Stimulated activated CD8-positive, alpha-beta memory T cell treated with anti-CD3 and anti-CD28 coated beads, Interleukin-12 subunit alpha, Interleukin-12 subunit beta, amount 100 ng/mL, for 4 hours (primary cell): ENCODE data around the gene FIP1L1.

Experiments used
- DNase-seq: peaks from one replicate; pipeline ENCODE4 v3.0.0-alpha.2; 2020; ENCODE audit warnings: low read depth

FIP1L1 gene

GRCh38 chr4:53476232-53477037 is 99.0 kb downstream of the FIP1L1 start:
- DNase-seq, result no peak

DNA sequence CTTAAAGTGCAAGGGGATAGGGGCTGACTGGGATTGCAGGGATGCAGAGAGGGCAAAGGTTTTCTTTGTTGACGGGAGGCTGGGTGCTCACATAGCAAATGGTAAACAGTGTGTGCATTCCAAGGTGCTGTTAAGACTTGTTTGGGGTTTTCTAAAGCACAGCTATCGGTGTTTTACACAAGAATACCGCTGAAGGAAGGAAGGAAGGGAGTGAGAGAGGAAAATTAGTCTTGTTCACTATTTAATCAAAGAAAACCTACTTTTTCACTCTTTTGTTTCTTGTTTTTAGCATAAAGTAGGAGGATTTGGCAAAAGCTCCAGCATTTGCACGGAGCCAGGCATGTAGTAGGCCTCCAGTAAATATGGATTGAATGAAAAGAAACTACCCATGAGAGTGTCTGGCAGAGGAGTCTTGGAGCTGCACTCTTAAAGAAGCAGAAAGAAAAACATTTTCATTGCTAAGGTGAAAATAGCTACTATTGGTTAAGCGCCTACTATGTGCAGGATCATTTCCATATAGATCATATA is 99.7 kb downstream of the FIP1L1 start:
- no peak for DNase-seq

DNA sequence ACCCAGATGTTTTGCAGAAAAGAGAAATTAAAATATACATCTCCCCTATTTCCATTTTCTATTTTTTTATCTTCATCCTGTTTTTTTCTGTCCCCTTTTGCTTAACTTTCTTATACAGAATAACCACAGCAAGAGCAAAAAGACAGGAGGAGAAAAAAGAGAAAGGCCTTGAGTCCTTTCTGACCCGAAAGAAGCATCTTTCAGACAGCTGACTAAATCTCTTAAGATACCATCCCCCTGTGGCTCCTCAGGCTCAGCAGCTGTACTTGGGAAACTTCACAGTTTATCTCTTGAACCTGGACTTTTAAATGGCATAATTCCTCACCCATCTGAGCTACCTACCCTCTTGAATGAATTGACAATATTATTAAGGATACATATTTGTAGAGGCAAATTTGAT is 100.2 kb downstream of the FIP1L1 start:
- DNase-seq, result no peak

DNA sequence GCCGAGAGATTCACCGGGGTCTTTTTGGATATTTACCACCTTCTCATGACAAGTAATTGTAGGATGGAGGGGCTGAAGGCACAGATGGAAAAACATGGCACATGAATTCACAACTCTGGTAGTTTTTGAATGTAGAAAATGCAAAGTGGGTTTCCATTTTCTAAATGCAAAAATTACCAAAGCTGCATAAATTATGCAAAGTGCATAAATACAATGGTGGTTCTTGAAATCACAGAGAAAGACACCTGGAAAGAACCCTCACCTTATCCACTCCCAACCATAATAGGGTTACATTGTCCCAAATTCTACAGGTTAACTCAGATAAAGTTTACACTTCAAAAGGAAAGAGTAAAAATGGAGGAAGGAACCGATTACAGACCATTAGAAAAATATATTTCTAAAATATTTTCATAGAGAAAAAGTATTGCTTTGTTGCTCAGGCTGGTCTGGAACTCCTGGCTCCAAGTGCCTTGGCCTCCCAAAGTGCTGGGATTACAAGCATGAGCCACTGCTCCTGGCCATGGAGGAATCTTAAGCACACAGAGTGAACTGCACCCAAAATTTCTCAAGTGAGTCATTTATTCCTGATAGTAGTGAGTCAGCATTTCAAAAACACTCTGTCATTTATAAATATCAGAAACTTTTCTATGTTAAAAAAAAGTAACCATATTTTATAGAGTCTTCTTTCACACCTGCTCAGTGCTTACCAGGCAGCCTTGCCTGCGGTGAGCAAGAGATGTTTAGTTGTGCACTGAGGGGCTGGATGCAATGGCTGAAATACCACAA is 101.4 kb downstream of the FIP1L1 start:
- no peak for DNase-seq

- no peak for DNase-seq
Observed at GRCh38 chr4:53479736-53480525, 102.5 kb downstream of the FIP1L1 start.

- no peak for DNase-seq
Observed at GRCh38 chr4:53480909-53481308, 103.5 kb downstream of the FIP1L1 start.

GRCh38 chr4:53481586-53481985 is 104.1 kb downstream of the FIP1L1 start:
- no peak for DNase-seq

DNA sequence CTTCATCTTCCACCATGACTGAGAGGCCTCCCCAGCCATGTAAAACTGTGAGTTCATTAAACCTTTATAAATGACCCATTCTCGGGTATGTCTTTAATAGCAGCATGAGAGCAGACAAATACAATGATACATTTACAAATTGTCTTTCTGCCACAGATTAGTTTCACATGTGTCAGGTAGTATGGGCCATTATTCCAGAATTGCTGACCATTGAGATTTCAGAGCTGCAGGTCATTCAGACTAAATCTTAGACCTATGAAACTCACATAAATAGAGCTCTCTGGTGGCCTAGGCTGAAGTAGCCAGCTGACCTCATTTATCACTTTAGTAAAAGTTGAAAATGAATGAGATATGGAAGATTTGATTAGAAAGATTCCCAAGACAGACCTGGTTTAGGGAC is 105.8 kb downstream of the FIP1L1 start:
- no peak for DNase-seq

DNA sequence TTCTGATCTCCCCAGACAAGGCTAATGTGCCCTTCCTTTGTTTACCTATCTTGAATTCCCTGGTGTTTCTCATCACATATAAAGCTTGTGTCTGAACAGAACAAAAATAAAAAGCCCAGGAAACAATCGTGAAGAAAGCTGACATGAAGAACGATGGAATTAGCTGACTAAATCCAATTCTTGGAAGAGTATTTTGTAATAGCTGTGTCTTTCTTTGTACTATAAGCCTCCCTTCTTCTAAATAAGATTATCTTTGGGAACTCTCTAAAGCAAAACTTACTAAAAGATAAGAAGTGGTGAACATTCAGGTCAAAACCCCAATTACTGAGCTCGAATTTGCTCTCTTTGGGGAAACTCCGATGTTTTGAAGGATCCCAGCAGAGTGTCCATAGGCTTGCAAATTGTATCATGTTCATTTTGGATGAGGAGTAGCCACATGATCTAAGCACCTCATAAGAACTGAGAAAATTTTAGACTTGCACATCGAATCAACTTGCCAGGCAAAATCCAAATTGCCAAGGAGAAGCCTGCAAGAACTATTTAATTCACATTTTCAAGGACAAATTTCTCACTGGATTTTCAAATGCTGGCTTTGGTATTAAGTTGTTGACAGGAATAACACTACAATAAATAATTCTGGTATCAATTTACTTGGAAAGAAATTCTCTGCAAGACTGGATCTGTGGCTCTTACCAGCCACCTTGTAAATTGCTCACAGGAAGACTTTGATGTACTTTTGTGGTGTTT is 107.6 kb downstream of the FIP1L1 start:
- DNase-seq, result no peak

- DNase-seq, result no peak
Observed at GRCh38 chr4:53485658-53486040, 108.2 kb downstream of the FIP1L1 start.

DNA sequence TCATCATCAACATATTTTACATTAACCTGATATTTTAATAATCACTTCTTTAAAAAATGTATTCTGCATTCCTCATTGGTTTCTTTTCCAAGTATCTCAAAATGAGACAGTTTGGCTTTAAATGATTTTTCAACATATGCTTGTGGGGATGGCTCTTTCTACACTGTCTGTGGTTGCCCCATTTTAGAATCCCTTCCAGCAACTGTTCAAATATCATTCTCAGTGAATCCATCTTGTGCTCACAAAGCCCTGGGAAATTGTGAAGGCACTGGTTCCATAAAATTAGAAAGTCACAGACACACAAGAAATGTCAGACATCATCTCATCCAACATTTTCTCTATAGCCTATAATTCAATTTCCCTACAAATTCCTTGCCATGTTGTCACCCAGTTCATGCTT is 110.3 kb downstream of the FIP1L1 start:
- no peak for DNase-seq

GRCh38 chr4:53489279-53489889 is 111.9 kb downstream of the FIP1L1 start:
- DNase-seq, result no peak

DNA sequence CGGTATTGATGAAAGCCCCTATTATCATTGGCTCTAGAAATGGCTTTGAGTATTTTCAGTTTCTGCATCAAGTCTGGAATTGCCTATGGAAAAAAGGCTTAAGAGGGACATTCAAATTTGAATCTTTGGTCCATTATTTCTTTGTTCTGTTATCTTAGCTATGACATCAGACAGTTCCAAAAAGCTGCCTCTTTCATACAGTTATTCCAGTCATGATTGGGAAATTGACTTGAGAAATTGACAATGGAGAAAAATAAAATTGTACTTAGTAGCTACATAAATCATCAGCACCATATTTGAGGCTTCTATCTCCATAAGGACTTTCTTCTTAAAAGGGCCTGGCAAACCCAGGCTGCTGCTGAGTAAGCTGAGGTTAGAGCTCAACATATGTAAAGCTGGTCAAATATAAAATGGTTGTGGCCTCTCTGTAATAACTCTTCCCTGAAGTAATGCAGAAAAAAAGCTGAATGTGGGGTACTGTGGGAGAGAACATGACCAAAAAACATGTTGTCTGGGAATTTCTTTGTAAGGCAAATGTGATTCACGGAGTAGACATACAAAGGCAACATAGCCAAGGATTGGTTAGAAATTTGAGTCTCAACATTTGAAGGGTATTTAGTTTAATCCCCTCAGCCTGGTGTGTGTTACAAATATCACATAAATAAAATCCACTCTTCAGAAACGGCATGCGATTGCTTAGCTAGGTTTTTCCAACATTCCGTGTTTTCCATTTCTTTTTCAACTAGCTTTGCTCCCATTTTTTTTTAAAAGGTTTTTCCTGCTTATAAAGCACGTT is 112.9 kb downstream of the FIP1L1 start:
- DNase-seq, result no peak

DNA sequence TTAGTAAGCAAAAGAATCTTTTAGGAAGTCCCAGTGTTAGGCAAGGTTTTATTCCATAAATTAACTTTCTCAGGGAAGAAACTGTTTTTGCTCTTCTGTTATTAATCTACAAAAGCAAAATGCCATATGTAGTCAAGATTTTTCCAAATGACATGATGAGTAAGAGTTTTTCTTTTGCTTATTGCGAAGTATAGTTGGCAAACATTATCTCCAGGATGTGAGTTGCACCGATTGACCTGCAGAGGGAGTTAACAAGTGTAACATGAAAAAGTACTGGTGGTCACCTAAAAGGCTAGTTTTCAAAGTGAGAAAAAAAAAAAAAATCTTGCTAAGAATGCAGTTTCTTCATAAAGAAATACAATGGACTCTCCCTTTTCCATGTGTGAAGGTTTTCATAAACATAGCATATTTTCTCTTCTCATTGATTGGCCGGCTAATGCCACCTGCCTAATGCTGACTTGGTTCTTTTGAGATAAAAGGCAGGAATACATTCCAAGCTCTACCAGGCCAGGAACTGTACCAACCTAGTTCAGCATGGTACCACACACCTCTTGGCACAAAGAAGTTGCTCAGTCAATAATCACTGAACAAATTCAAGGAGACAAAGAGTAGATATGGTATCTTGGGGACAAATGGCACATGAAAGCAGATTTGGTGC is 113.7 kb downstream of the FIP1L1 start:
- DNase-seq, result no peak

DNA sequence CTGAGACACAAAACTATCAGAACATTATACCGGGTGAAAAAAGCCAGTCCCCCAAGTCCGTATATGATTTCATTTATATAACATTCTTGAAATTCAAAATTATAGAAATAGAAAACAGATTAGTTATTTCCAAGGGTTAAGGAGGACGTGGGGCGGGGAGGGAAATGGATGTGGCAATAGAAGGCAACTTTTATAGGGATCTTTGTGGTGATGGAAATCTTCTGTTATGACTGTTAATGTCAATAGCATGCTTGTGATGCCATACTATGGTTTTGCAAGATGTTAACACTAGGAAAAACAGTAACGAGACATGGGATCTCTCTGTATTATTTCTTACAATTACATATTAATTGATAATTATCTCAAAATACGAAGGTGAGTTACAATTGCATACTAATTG is 117.4 kb downstream of the FIP1L1 start:
- DNase-seq, result no peak

- DNase-seq, result no peak
Observed at GRCh38 chr4:53497487-53498244, 120.2 kb downstream of the FIP1L1 start.

DNA sequence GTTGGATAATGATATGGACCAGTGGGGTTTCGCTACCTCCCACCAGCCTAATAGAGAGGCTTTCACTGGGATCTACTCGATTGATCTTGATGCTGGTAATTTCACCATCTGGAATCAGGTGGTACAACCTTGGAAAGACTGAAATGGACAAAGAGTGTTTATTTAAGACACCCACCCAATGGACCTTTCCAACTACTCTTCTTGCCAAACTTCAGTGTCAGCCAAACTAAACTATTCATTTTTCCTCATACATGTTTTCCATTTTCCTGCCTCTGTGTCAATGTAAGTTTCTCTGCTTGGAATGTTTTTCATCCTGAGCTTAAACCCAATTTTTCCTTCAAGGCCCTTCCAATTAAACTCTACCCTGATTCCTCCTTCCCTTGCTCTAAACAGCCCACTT is 121.3 kb downstream of the FIP1L1 start:
- DNase-seq, result no peak

DNA sequence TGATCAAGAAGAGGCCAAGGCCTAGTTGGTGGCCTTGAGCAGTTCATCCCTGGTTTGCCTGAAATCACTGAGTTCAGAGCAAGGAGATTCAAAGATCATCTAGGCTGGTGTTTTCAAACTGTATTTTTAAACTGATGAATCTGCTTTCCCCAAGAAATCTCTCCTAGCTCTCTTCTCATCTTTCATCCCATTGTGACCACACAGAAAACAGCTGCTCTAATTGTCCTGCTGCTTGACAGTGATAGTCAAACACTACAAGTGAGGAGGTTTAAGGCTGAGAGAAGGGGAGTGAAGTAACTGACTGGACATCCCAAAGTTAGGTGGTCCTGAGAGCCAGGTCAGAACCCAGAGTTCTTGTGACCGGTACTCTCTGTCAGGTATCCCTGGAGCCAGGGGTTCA is 122.3 kb downstream of the FIP1L1 start:
- no peak for DNase-seq

GRCh38 chr4:53500546-53500945 is 123.1 kb downstream of the FIP1L1 start:
- DNase-seq, result no peak
